OCI-M2 (cell line): ENCODE data around the gene EMSY.
"Not testable (repeated sequence)": the region's sequence is repeated elsewhere in the genome, so short reads cannot be mapped to it uniquely, and the experiment has no call there.

ENCODE experiments used
- DNase-seq: peaks from one replicate; lab custom pipeline; 2025; ENCODE audit not compliant: unreplicated experiment; lab: John Stamatoyannopoulos, UW

The EMSY gene, protein sequence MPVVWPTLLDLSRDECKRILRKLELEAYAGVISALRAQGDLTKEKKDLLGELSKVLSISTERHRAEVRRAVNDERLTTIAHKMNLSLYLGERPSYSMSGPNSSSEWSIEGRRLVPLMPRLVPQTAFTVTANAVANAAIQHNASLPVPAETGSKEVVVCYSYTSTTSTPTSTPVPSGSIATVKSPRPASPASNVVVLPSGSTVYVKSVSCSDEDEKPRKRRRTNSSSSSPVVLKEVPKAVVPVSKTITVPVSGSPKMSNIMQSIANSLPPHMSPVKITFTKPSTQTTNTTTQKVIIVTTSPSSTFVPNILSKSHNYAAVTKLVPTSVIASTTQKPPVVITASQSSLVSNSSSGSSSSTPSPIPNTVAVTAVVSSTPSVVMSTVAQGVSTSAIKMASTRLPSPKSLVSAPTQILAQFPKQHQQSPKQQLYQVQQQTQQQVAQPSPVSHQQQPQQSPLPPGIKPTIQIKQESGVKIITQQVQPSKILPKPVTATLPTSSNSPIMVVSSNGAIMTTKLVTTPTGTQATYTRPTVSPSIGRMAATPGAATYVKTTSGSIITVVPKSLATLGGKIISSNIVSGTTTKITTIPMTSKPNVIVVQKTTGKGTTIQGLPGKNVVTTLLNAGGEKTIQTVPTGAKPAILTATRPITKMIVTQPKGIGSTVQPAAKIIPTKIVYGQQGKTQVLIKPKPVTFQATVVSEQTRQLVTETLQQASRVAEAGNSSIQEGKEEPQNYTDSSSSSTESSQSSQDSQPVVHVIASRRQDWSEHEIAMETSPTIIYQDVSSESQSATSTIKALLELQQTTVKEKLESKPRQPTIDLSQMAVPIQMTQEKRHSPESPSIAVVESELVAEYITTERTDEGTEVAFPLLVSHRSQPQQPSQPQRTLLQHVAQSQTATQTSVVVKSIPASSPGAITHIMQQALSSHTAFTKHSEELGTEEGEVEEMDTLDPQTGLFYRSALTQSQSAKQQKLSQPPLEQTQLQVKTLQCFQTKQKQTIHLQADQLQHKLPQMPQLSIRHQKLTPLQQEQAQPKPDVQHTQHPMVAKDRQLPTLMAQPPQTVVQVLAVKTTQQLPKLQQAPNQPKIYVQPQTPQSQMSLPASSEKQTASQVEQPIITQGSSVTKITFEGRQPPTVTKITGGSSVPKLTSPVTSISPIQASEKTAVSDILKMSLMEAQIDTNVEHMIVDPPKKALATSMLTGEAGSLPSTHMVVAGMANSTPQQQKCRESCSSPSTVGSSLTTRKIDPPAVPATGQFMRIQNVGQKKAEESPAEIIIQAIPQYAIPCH (N-terminal part only)

DNA sequence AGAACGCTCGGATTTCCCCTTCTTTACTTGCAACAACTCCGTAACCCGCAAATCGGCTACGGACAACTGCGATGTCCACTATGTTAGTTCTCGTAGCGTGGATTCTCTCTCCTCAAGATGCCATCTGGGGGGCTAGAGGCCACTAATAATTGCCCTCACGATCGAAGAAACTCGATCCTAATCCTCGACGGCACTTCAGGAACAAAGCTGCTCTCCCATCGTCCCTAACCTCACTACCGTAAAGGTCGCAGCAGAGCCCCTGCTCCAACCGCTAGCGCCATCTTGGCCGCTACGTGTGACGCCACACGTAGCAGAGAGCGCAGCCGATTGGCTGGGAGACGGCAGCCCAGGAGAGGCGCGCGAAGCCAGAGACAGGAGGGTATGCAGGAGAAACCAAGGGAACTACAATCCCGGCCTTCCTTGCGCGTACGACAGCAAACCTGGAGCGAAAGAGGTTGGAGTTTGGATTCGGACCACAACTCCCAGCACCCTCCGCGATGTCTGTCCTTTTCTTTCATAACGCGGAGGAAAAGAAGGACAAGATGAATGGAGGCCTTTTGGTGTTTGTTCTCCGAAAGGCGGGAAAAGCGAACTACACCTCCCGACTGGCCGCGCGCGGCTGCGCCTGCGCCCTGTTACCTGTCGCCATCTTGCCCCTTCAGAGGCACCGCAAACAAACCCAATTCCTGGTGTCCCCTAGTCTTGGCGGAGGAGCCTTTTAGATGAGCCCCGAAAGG lies at the start of gene EMSY:
EMSY (plus strand) TSS at position 635 of the 737 bp plus-strand sequence. CDS start 1,921 bp downstream, outside the sequence.
- DNase-seq, result peak; percentile 72

DNA sequence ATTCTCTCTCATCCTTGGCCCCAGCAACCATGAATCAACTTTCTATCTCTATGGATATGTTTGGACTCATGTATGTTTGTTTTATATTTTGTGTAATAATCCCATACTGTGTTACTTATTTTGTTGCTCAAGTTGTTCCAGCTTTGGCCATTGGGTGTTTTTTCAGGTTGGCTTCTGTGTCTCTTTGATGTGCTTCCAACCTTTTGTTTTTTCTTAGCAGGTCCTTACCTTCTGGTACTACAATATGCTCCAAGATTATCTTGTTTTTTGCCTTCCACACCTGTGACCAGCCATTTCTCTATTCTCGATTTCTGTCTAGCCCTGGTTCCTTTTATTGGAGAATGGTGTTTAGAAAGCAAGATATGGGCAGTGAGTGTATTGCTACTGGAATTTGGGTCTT lies 49.5 kb upstream of the EMSY start:
- DNase-seq, result no peak

DNA sequence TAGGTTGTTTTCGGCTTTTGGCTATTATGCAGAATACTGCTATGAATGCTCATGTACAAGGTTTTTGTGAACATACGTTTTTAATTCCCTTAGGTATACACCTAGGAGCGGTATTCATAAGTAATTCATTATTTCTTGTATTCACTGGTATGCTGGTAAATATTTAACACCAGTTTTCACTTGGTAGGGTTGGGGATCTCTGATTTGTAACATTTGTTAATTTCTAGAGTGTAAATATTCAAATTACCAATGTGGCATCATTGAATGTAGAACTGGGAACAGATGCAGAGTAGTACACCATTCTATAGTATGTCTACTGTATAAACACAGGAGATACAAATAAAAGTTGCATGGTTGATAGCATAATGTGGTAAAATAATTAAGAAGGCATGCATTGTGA lies 47.4 kb upstream of the EMSY start:
- DNase-seq, result no peak

DNA sequence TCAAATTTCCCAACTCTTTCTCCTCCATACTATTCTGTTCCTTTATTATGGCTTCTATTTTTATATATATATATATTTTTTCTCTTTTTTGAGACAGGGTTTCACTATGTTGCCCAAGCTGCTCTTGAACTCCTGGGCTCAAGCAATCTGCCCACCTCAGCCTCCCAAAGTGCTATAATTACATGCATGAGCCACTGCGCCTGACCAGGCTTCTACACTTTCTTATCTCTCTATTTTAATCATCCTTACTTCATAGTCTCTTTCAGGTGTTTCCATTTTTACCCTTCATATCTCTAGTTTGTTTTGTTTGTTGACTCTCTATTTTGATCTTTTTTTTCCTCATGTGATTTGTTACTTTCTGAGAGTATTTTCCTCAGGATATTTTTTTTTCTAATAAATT lies 43.9 kb upstream of the EMSY start:
- DNase-seq, result no peak

DNA sequence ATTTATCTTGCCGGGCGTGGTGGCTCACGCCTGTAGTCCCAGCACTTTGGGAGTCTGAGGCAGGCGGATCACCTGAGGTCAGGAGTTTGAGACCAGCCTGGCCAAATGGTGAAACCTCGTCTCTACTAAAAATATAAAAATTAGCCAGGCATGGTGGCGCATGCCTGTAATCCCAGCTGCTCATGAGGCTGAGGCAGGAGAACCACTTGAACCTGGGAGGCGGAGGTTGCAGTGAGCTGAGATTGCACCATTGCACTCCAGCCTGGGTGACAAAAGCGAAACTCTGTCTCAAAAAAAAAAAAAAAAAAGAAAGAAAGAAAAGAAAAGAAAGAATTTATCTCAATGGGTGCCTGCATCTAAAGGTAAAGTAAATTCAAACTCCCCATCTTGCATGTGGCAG lies 43.3 kb upstream of the EMSY start:
- not testable (repeated sequence) for DNase-seq

DNA sequence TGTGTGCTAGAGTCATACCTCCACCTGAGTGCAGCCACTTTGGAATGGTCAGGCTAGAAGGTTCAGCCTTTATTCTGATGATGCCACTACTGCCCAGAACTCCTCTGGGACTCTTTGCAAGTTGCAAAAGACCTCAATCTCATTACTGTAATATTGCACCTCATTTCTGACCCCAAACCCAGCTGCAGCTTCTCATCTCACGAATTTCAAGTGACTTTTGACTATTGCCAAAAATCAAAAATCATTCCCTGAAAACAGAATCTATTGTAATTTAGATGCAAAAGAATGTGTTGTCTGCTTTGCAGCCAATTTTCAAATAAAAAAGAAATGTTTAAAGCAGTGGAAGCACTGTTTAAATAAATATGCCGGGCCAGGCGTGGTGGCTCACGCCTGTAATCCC lies 38.5 kb upstream of the EMSY start:
- DNase-seq, result no peak

DNA sequence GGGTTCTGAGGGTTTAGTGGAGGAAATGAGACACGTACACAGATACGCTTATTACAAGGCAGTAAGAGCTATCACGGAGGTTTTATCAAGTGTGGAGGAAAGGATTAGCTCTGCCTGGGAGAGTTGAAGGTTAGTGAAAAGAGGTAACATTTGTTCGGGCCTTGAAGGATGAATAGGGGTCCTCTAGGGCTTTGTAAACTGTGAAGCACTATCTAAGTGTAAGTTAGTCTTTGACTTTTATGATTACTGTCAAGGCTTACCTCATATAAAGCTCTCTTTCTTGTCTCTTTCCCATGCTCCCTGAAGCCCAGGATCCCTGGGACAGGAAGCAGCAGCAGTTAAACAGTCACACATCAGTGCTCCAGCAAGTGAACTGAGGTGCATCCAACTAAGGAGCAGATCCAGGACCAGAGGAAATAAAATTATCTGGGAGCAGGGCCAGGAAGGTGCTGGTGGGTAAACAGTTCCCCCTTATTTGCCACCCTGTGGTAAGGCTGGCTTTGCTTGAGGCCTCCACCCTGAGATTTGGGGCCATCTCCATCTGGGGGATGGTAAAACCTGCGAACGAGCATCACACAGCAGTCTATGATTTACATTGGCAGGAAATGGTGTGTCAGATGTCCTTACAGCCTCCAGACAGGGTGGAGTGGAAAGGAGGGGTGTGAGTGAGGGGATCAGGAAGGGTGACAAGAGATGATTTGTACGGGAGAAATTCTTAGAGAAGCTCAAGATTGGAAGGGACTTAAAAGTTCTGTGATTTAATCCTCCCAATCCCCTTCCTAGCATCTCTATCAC lies 36.5 kb upstream of the EMSY start:
- DNase-seq, result no peak

DNA sequence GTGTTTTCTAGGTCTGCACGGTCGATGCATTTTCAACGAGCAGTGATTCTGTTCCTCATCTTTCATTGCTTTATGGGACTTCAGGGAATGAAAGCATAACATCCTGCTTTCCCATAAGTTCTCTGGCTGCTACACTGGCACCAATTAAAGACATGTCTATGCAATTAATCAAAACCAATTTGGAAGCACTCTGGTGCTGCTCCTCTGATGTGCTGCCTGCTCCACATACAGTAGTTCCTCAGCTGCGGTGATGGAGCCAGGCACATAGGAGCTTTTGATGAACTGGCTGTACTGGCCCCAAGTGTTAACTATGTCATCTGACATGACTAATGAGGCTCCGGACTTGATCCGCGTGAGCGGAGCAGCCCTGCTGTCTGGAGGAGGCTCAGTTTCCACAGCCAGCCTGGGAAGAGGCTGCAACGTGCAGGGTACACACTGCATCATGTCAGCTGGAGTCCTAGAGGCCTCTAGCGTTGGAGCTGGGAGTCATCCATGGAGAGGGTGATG lies 33.9 kb upstream of the EMSY start:
- DNase-seq, result no peak

DNA sequence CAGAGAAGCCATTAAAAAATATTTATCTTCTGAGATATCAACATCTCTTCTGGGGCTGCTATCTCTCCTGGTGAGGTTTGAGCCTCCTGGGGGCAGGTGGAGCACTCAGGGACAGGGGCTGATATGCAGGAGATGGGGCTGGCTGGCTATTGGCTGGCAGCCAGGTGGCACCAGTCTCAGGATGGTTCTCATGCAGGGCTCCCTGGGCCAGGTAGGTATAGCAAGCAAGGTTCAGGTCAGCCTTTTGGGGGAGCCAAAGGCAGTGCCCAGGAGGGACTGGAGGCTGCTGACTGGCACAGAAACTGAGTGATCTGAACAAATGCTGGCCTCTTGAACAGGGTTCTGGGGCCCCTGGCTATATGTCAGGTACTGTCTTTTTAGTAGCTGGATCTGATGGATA lies 29.7 kb upstream of the EMSY start:
- DNase-seq, result no peak

DNA sequence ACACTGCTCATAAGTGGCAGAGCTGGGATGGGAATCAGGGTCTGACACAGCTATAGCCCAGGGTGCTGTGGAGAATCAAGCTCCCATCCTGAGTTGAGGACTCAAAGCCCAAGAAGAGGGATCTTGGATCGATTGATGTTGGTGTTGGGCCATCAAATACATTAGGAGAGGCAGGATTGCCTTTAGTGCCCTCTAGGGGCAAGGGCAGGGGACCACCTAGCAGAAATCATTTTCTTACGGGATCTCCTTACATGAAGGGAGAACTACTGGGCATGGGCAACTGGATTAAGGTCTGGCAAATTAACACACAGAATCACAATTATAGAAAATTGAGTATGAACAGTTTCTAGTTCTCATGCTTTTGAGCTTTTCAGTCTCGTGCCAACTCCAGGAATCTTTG lies 24.9 kb upstream of the EMSY start:
- no peak for DNase-seq

DNA sequence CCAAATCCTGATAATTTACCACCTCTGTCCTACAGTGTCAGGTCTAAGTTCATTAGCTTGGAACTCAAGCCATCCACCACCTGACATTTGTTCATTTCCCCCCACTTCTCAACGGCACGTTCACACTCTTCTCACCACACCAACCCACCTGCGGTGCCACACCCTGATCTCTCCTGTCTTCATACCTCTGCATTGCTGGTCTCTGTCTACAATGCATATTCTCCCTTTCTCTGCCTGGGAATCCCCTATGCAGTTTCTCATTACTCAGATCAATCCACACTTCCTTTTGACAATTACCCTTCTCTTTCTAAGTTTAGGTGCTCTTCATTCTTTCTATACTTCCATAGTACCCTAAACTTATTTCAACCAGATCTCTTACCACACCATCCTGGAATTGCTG lies 20.4 kb upstream of the EMSY start:
- DNase-seq, result no peak

DNA sequence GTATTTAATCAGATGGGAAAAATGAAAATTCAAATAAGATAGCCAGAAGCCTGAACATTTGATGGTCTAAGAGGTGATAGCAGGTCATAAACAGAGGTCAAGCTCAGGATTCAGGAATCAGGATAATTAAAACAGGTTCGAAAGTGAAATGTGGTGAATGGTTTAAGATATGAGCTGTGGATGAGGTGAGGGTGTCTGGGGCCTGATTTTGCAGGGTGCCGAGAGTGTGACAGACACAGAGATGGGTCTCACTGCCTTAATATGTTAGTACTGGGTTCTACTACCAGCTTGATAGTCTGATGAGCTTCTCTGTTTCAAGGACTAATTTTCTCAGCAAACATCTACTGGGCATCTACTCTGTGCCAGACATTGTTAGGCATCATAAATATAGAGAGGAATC lies 19.9 kb upstream of the EMSY start:
- no peak for DNase-seq

DNA sequence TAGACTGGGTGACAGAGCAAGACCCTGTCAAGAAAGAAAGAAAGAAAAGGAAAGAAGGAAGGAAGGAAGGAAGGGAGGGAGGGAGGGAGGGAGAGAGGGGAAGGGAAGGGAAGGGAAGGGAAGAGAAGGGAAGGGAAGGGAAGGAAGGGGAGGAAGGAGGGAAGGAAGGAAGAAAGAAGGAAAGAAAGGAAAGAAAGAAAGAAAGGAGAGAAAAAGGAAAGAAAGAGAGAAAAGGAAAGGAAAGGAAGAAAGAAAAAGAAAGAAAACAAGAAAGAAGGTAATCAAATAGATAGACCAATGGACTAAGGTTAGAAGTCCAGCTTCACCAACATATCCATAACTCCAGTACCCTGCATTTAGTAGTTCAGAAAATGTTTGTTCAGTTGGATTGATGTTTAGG lies 18.2 kb upstream of the EMSY start:
- no peak for DNase-seq

DNA sequence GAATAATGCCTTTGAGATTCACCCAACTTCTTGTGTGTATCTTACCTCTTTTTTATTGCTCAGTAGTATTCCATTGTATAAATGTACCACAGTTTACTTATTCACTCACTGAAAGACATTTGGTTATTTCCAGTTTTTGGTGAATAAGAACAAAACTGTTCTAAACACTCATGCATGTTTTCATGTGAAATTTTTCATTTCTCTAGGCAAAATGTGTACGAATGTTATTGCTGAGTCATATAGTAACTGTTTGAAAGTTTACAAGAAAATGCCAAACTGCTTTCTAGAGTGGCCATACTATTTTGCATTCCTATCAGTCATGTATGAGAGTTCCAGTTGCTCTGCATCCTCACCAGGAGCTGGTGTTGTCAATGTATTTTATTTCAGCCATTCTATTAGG lies 8.8 kb upstream of the EMSY start:
- no peak for DNase-seq

DNA sequence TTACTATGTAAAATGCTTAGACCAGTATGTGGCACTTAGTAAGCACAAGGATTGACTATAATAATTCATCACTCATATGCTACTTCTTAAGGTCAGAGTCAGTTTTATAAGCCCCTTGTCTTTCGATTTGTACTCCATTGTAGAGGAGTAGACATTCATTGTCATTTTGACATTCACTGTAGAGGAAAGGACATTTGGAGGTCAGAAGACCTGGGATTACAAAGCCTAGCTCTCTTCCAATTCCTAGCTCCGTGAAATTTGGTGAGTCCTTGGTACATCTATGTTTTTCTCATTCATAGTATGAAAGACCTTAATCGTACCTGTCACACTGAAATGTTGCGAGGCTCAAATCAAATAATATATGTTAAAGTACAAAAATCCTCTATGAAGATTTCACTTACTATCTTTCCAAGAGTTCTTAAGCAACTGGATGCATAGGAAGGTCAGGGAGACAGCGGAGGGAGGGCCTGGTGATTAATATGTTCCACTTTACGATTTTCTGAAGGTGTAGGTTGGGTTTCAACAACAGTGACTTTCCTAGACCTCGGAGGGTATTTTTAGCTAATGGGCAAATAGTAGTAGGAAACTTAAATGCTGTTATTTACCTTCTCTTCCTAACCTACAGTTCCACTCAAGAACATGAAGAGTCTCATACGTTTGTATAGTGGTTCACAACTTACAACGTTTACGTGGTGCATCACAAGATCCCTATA lies 1.4 kb upstream of the EMSY start:
- DNase-seq, result no peak

DNA sequence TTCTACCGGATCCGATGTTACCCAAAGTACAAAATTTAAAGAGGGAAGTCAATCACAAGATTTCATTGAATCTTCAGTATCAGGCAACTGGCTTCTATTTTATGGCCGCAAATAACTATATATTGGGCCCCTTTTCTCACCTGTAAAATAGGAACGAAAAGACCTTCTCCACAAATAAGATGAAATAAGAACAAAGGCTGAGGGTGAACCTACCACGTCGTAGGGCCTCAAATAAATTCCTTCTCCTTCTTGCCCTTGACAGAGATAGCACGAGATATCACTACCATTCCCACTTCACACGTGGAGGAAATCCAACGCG lies 794 bp upstream of the EMSY start:
- no peak for DNase-seq

DNA sequence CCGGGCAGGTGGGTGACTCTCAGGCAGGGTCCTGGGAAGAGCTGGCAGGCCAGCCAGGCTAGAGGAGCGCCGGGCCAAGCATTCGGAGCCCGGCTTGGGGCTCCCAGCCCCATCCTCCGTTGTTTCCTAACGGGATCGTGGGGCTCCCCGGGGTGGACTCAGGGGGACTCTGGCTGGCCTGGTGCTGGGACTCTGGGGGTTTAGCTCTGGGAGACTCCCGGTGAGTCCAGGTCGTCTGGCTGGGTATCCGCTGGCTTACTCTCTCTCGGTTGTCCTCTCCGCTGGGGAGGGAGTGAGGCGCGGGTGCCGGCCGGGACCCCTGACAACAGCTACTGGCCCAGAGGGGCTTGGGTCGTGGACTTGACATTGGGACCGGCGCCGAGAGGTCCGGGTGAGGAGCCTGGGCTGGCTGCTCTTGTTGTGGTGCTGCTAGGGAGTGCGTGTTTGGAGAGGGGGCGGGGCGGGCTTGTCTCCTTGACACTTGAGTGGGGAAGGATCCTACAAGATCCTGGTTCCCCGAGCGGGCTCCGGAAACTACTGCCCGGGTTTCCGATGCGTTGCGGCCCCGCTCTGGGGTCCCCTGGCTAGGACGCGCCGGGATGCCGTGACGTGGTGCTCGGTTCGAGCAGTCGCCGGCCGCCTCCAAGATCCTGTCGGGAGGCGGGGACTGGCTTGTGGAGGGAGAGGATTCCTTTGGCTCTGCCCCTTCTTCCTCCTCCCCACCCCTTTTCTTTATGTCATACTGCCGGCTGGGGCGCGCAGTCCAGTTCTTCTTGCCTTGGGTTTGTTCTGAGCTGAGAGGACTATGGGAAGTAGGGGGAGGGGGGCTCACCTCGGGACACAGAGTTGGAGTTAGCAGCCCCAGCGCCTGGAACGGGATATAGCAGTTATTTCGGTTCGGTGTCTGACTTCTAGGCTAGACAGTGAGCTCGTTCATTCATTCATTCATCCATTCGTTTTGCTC lies 585 bp downstream of the EMSY start:
- DNase-seq, result peak; percentile 8

DNA sequence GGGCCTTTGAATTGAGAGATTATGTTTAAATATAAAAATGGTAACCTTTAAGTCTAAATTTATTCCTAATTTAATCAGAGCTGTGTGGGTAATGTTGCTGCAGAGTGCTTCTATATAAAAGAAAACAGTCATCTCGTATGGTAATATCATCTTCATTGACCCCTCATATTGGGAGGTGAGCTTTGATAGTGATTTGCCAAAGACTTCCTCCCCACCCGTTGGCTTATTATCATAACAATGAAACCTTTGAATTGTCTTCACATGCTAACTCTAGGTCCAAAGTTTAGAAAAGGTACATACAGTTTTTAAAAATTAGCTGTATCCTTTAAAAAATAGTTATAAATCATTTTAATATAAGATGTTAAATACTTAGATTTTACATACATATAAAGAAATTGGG lies 3.7 kb downstream of the EMSY start:
- no peak for DNase-seq
